GM12891 (cell line): ENCODE results near the gene RPS21.
A peak's percentile ranks its signal among the peaks of the same experiment; 100 is the strongest.

ENCODE experiments used
- DNase-seq: peaks from one replicate; pipeline ENCODE4 v3.0.0; 2011; ENCODE audit warnings: low spot score; ENCODE audit not compliant: insufficient read length
- FAIRE-seq: peaks from 2 replicates; lab custom pipeline; 2011; peaks lifted over from hg19 to GRCh38; lab: Jason Lieb, UNC
- PAX5 ChIP-seq: IDR thresholded peaks from 2 replicates; pipeline ENCODE4 v1.6.1; 2011; ENCODE audit warnings: low read length, moderate library complexity, mild to moderate bottlenecking; ENCODE audit not compliant: insufficient read depth, severe bottlenecking
- POLR2A ChIP-seq: IDR thresholded peaks from 2 replicates; pipeline ENCODE4 v1.6.1; 2011; ENCODE audit warnings: low read depth, low read length, control low read depth
- POLR2AphosphoS5 ChIP-seq: IDR thresholded peaks from 2 replicates; pipeline ENCODE4 v1.6.1; 2011; ENCODE audit warnings: low read depth, low read length, control low read depth
- POU2F2 ChIP-seq: IDR thresholded peaks from 2 replicates; pipeline ENCODE4 v1.6.1; 2011; ENCODE audit warnings: low read depth, mild to moderate bottlenecking, control low read depth, low read length, moderate library complexity
- SPI1 ChIP-seq: IDR thresholded peaks from 2 replicates; pipeline ENCODE4 v1.6.1; 2011; ENCODE audit warnings: low read depth, low read length, control low read depth
- TAF1 ChIP-seq: IDR thresholded peaks from 2 replicates; pipeline ENCODE4 v1.6.1; 2011; ENCODE audit warnings: low read depth, low read length, control low read depth

The RPS21 gene

GRCh38 chr20:62363920-62364851 is 22.7 kb upstream of the RPS21 start:
- no peak for TF ChIP-seq SPI1
- no peak for TF ChIP-seq TAF1
- TF ChIP-seq POLR2AphosphoS5 = no peak
- no peak for TF ChIP-seq POLR2A
- no peak for TF ChIP-seq PAX5
- TF ChIP-seq POU2F2 = no peak
- FAIRE-seq = no peak
- no peak for DNase-seq

GRCh38 chr20:62364911-62365736 is 21.8 kb upstream of the RPS21 start:
- FAIRE-seq = no peak
- no peak for DNase-seq
- no peak for TF ChIP-seq POLR2A
- no peak for TF ChIP-seq POLR2AphosphoS5
- TF ChIP-seq PAX5 = no peak
- TF ChIP-seq SPI1 = no peak
- no peak for TF ChIP-seq POU2F2
- no peak for TF ChIP-seq TAF1

DNA sequence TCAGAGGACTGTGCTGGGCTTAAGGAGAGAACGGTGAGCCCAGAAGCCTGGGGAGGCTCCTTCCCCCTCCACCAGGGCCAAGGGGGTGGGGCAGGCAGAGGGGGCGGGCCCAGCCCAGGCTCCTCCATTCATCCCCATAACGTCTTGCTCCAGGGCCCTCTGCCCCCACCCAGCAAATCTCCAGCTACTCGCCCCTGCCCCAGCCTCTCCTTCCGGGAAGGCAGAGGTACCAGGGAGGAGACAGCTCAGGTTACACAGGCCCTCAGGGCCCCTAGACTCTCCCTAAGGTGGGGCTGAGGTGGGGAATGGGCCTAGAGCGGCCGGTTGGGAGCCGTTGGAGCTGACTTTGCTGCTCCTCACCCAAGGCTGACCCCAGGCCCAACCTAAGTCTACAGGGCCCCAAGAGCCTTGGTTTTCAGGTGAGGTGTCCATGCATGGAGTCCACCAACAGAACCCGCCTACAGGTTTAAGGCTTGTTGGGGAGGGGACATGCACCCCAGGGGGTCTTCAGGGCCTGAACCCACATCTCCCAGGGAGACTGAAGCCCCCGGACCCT is 21.0 kb upstream of the RPS21 start:
- DNase-seq (no peak), FAIRE-seq (no peak)
- TF ChIP-seq TAF1 (no peak), PAX5 (no peak), POLR2A (no peak), POU2F2 (no peak), SPI1 (no peak), POLR2AphosphoS5 (no peak)

DNA sequence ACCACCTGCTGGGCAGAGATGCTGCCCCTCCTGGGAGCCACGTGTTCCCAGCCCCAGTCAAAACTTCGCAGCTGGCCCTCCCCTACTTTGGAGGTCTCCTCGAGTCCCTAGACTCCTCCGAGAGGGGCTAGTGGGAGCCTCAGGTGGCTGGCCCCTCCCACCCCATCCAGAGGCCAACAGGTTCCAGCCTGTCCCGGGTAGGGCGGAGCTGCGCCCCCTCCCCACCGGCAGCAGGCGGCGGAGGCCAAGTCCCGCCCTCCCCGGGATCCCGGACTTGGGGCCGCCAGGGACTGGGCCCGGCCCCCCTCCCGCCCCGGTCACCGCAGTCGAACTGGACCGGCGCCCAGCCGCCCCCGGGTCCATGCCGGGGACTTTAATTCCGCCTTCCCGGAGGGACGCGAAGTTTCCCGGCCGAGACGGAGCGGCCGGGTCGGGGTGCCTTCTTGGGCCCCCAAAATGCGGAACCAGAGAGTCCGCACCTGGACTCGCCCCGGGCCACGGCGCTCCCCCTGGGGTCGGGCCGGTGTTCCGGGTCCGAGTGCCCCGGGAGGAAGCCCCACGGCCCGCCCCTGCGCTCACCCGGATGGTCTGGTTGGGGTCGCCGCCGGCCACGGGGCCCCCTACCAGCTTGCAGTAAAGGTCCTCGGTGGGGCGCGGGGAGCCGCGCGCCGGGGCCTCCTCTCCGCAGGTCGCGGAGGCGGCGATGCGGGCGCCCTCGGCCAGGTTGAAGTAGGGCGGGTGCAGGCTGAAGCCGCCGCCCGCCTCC is 20.4 kb upstream of the RPS21 start:
- FAIRE-seq = no peak
- no peak for DNase-seq
- no peak for TF ChIP-seq PAX5
- TF ChIP-seq POLR2A = no peak
- no peak for TF ChIP-seq POLR2AphosphoS5

GRCh38 chr20:62367136-62367632 is 19.7 kb upstream of the RPS21 start, which contains the start of gene LAMA5:
LAMA5 (minus strand) TSS chr20:62367312; CDS start chr20:62367245, 67 bp downstream.
- FAIRE-seq = no peak
- DNase-seq = peak; percentile 85

DNA sequence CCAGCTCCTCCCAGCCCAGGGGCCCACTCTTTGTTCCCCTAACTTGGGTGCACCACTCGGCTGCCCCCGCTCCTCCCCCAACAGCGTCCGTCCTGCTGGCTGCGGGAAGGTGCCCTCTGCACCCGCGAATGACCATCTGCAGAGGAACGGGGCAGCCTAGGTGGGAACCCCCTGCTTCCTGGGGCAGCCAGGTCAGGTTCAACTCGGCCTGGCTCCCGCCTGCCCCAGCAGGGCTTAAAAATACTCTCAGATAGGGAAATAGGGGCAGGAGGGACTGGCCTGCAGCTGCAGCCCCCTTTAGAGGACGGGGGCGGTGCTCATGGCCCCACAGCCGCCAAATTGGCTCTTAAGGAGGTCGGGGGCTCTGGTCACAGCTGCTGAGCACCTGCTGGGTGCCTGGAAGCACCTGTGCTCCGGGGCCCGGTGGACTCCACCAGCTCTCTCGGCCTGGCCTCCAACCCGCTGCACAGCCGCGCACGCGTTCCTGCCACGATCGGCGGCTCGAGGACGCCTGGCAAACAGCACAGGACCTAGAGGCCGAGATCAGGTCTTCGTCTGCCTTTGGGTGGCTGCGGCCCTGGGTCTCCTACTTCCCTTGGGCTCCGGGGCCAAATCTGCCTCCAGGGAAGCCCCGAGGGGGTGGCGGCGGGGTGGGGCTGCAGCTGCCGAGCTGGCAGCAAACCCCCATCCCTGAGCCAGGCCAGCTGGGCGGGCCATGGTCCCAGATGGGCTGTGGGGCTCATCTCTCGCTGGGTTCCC is 19.1 kb upstream of the RPS21 start:
- FAIRE-seq (no peak), DNase-seq (no peak)
- TF ChIP-seq POLR2AphosphoS5 (no peak), POU2F2 (no peak), SPI1 (no peak), PAX5 (no peak)

More at GRCh38 chr20:62367136-62367632, 19.7 kb upstream of the RPS21 start, which contains the start of gene LAMA5:
- TF ChIP-seq SPI1 (no peak), TAF1 (no peak), POLR2A (no peak), POLR2AphosphoS5 (no peak), POU2F2 (no peak), PAX5 (no peak)

DNA sequence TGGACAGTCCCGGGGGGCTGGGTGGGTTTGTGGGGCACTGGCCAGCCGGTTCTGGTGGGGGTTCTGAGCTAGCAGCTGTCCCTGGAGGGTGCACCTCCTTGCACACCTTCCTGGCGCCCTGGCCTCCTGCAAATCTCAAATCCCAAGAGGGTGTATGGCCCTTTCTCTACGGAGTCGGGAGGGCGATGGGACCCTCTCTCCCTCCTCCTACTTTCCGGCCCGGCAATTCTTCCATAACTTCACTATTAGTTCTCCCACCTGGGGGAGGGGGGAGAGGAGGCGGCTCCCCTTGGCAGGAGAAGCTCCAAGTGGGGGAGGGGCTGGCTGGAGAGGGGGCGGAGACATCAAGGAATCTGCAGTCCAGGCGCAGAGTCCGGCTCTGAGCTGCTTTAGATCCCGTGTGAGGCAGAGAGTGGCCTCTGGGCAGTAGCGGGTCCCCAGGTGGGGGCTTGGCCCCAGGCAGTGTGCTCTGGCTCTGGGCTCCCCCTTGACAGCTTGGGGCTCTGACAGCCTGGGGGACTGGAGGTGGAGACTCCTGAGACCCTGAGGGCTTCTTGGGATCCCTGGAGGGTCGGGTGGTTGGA is 18.4 kb upstream of the RPS21 start:
- no peak for TF ChIP-seq SPI1
- TF ChIP-seq TAF1 = no peak
- TF ChIP-seq PAX5 = no peak
- TF ChIP-seq POLR2A = no peak
- no peak for TF ChIP-seq POLR2AphosphoS5
- no peak for TF ChIP-seq POU2F2
- no peak for DNase-seq
- no peak for FAIRE-seq

- no peak for FAIRE-seq
- TF ChIP-seq POLR2A (no peak), POLR2AphosphoS5 (no peak), POU2F2 (no peak), PAX5 (no peak), SPI1 (no peak), TAF1 (no peak)
- DNase-seq = no peak
Observed at GRCh38 chr20:62368976-62369814, 17.7 kb upstream of the RPS21 start.
